Liver (tissue), 9 donors: ENCODE measurements around the gene SPTB. TPM values are rescaled to one million over a fixed set of nuclear protein-coding genes. Genes with fewer than 3 reads are reported as not detected.

Source experiments
- DNase-seq: peaks from one replicate; pipeline ENCODE4 v3.0.0-alpha.2; 2017; ENCODE audit warnings: low spot score
- H3K27ac ChIP-seq, 2 donors: one replicate each; pipeline ENCODE4 v1.7.0; 2013; ENCODE audit warnings: inconsistent platforms in 2 of 2, low read length in 2 of 2, control low read depth in 1 of 2, low read depth in 1 of 2, mild to moderate bottlenecking in 1 of 2
- H3K27me3 ChIP-seq, 4 donors: one replicate each; pipeline versions ENCODE4 v1.6.1 to v1.7.0; 2013; ENCODE audit warnings: low read length in 3 of 4, inconsistent platforms in 1 of 4, mild to moderate bottlenecking in 1 of 4, moderate library complexity in 1 of 4; ENCODE audit not compliant: control insufficient read depth in 4 of 4, insufficient read depth in 4 of 4
- H3K36me3 ChIP-seq, 4 donors: one replicate each; pipeline versions ENCODE4 v1.6.1 to v1.7.0; 2013; ENCODE audit warnings: low read length in 3 of 4, mild to moderate bottlenecking in 3 of 4, low read depth in 1 of 4, moderate library complexity in 1 of 4; ENCODE audit not compliant: control insufficient read depth in 4 of 4, insufficient read depth in 3 of 4
- H3K4me1 ChIP-seq, 4 donors: one replicate each; pipeline versions ENCODE4 v1.6.1 to v1.7.0; 2013; ENCODE audit warnings: low read length in 3 of 4, mild to moderate bottlenecking in 3 of 4, moderate library complexity in 1 of 4; ENCODE audit not compliant: control insufficient read depth in 4 of 4, insufficient read depth in 4 of 4
- H3K4me3 ChIP-seq, 3 donors: one replicate each; pipeline versions ENCODE4 v1.6.1 to v1.7.0; 2013; ENCODE audit warnings: low read length in 3 of 3, control low read depth in 1 of 3, low read depth in 1 of 3, mild to moderate bottlenecking in 1 of 3
- H3K9ac ChIP-seq, 2 donors: one replicate each; pipeline ENCODE4 v1.7.0; 2013; ENCODE audit warnings: low read length in 2 of 2, mild to moderate bottlenecking in 2 of 2, moderate library complexity in 2 of 2, control low read depth in 1 of 2, low read depth in 1 of 2
- H3K9me3 ChIP-seq, 4 donors: one replicate each; pipeline versions ENCODE4 v1.6.1 to v1.7.0; 2013; ENCODE audit warnings: low read length in 3 of 4; ENCODE audit not compliant: control insufficient read depth in 4 of 4
- ATF3 ChIP-seq: IDR thresholded peaks from 2 replicates; pipeline ENCODE4 v1.6.1; 2016; ENCODE audit warnings: antibody characterized with exemption
- CTCF ChIP-seq: fragments of 150-350 bp; IDR thresholded peaks from 2 replicates; pipeline ENCODE4 v1.5.1; 2017; ENCODE audit warnings: improper control_type of control experiment, low read depth, low read length; ENCODE audit not compliant: missing input control
- EGR1 ChIP-seq, 2 donors: IDR thresholded peaks; 2 replicates each; pipeline ENCODE4 v1.6.1; 2016 to 2018; ENCODE audit warnings: antibody characterized with exemption in 2 of 2, low read depth in 2 of 2
- FOXA2 ChIP-seq: IDR thresholded peaks from 2 replicates; pipeline ENCODE4 v1.6.1; 2016; ENCODE audit warnings: antibody characterized with exemption
- GABPA ChIP-seq, 2 donors: IDR thresholded peaks in 1 of 2; conservative IDR thresholded peaks in 1 of 2; 2 replicates each; pipeline ENCODE4 v1.6.1; 2016; ENCODE audit warnings: antibody characterized with exemption in 2 of 2, mild to moderate bottlenecking in 1 of 2, moderate library complexity in 1 of 2
- HNF4A ChIP-seq, 2 donors: conservative IDR thresholded peaks; 2 replicates each; pipeline ENCODE4 v1.6.1; 2016; ENCODE audit warnings: antibody characterized with exemption in 2 of 2, mild to moderate bottlenecking in 2 of 2
- HNF4G ChIP-seq: IDR thresholded peaks from 2 replicates; pipeline ENCODE4 v1.6.1; 2016; ENCODE audit warnings: antibody characterized with exemption
- MAX ChIP-seq: IDR thresholded peaks from 2 replicates; pipeline ENCODE4 v1.6.1; 2016; ENCODE audit warnings: antibody characterized with exemption
- NR2F2 ChIP-seq: IDR thresholded peaks from 2 replicates; pipeline ENCODE4 v1.6.1; 2016; ENCODE audit warnings: antibody characterized with exemption
- RAD21 ChIP-seq, 2 donors: IDR thresholded peaks; 2 replicates each; pipeline ENCODE4 v1.6.1; 2016; ENCODE audit warnings: antibody characterized with exemption in 2 of 2, mild to moderate bottlenecking in 2 of 2
- REST ChIP-seq: IDR thresholded peaks from 2 replicates; pipeline ENCODE4 v1.6.1; 2016; ENCODE audit warnings: antibody characterized with exemption, mild to moderate bottlenecking
- RXRA ChIP-seq, 2 donors: IDR thresholded peaks; 2 replicates each; pipeline ENCODE4 v1.6.1; 2017 to 2018; ENCODE audit warnings: antibody characterized with exemption in 2 of 2, mild to moderate bottlenecking in 1 of 2
- SP1 ChIP-seq: IDR thresholded peaks from 2 replicates; pipeline ENCODE4 v1.6.1; 2018; ENCODE audit warnings: antibody characterized with exemption, mild to moderate bottlenecking
- TAF1 ChIP-seq: conservative IDR thresholded peaks from 2 replicates; pipeline ENCODE4 v1.6.1; 2016; ENCODE audit warnings: antibody characterized with exemption, mild to moderate bottlenecking
- ZBTB33 ChIP-seq: IDR thresholded peaks from 2 replicates; pipeline ENCODE4 v1.6.1; 2016; ENCODE audit warnings: antibody characterized with exemption
- WGBS: extraction: QIAGEN DNeasy Blood & Tissue Kit; methylation state at CpG from one replicate; pipeline ENCODE4 v1.1.7; 2013; 5-methylcytosine and 5-hydroxymethylcytosine counted together
- polyA plus RNA-seq, 2 donors: library from polyadenylated mRNA; stranded (reverse) in 1 of 2; unstranded in 1 of 2; fragments of 200-250 nt in 1 of 2; fragments of >200 nt in 1 of 2; fragmentation: Nextera tagmentation in 1 of 2; extraction: Ambion mirVana in 1 of 2; gene quantifications; one replicate each; pipeline versions ENCODE4 v1.2.1 to v1.2.3, GENCODE V29; 2013 to 2015
- total RNA-seq, 2 donors: library from RNA; depleted of rRNA; stranded (reverse); fragments of >200 nt; gene quantifications; one replicate each; pipeline ENCODE4 v1.2.3, GENCODE V29; 2014
- donor health status: healthy.
- donor health status: healthy.
- donor health status: healthy.
- donor health status: healthy.
- donor health status: healthy.

Gene SPTB
- total and polyA plus RNA-seq, 4 donors: 0.12 to 332 (median 0.26) TPM

- TF ChIP-seq ZBTB33 (no peak), ATF3 (no peak), HNF4G (no peak), RXRA (IDR thresholded peaks at IDR 0.05) (no peak)
Observed at GRCh38 chr14:64727551-64728071, 152.1 kb downstream of the SPTB start (continued).

DNA sequence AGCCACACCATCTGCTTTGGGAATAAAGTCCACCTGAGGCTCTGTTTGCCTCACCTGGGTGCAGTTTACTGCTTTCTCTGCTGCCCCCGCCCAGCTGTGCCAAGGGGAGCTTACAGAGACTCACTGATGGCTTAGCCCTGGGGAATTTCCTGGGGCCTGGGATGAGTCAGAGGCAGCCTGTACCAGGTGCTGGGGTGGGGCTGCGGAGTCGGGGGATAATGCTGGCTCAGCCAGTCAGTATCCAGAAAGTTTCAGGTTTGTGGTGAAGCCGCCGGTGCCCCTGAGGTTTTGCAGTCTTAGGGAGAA is 153.2 kb downstream of the SPTB start:
- 79% methylated on average over 5 of the region's 5 CpGs for WGBS
- TF ChIP-seq HNF4G: no peak
- no peak for TF ChIP-seq SP1
- TF ChIP-seq EGR1 (IDR thresholded peaks at IDR 0.05; ENCODE audit: low read depth in 2 of 2): no peak
- TF ChIP-seq ATF3: no peak
- TF ChIP-seq HNF4A (conservative IDR thresholded peaks at IDR 0.05): no peak
- no peak for TF ChIP-seq GABPA (IDR thresholded peaks at IDR 0.05 in 1 of 2, conservative IDR thresholded peaks at IDR 0.05 in 1 of 2)
- no peak for TF ChIP-seq FOXA2
- TF ChIP-seq TAF1: no peak
- TF ChIP-seq NR2F2: no peak
- TF ChIP-seq CTCF: no peak
- no peak for TF ChIP-seq RAD21 (IDR thresholded peaks at IDR 0.05)
- no peak for TF ChIP-seq RXRA (IDR thresholded peaks at IDR 0.05)
- no peak for TF ChIP-seq MAX
- H3K27ac ChIP-seq: no peak overlapping the region
- no peaks in the 10 kb centered on the region for H3K27me3 ChIP-seq
- DNase-seq: no peak
- no peaks in the 10 kb centered on the region for H3K9me3 ChIP-seq
- no peak overlapping the region for H3K4me3 ChIP-seq
- H3K9ac ChIP-seq: no peak overlapping the region
- H3K36me3 ChIP-seq: peaks cover 9 to 31% (median 15%) of the 10 kb centered on the region in 4 donors
- peaks cover 0 to 21% (median 11%) of the 10 kb centered on the region in 4 donors for H3K4me1 ChIP-seq

- no peak overlapping the region for H3K4me3 ChIP-seq
- peaks cover 3 to 26% (median 14%) of the 10 kb centered on the region in 4 donors for H3K4me1 ChIP-seq
- H3K36me3 ChIP-seq: peaks cover 6 to 26% (median 13%) of the 10 kb centered on the region in 4 donors
- no peaks in the 10 kb centered on the region for H3K9me3 ChIP-seq
- DNase-seq: no peak
- no peaks in the 10 kb centered on the region for H3K27me3 ChIP-seq
- 93% methylated on average over 6 of the region's 6 CpGs for WGBS
- H3K9ac ChIP-seq: no peak overlapping the region
- H3K27ac ChIP-seq: no peak overlapping the region
- TF ChIP-seq FOXA2: no peak
- no peak for TF ChIP-seq EGR1 (IDR thresholded peaks at IDR 0.05; ENCODE audit: low read depth in 2 of 2)
- no peak for TF ChIP-seq SP1
- TF ChIP-seq HNF4A (conservative IDR thresholded peaks at IDR 0.05): no peak
- no peak for TF ChIP-seq HNF4G
- TF ChIP-seq ATF3: no peak
- no peak for TF ChIP-seq GABPA (IDR thresholded peaks at IDR 0.05 in 1 of 2, conservative IDR thresholded peaks at IDR 0.05 in 1 of 2)
- TF ChIP-seq REST: no peak
- no peak for TF ChIP-seq CTCF
Observed at GRCh38 chr14:64725879-64726584, 153.7 kb downstream of the SPTB start.
